AG09319 (cell line): ENCODE results near the gene ABITRAM.

Source experiments
- DNase-seq: peaks from one replicate; pipeline ENCODE4 v3.0.0-alpha.2; 2010; ENCODE audit warnings: low read depth; ENCODE audit errors: extremely low read depth
- CTCF ChIP-seq: IDR thresholded peaks from 2 replicates; pipeline ENCODE4 v1.5.1; 2011; ENCODE audit warnings: low read depth, mild to moderate bottlenecking, inconsistent platforms, low read length, moderate library complexity

ABITRAM gene

GRCh38 chr9:108978205-108978604, 44.0 kb downstream of the ABITRAM start:
- no peak for TF ChIP-seq CTCF

GRCh38 chr9:108980893-108981292, 46.7 kb downstream of the ABITRAM start:
- no peak for DNase-seq
- no peak for TF ChIP-seq CTCF

More at GRCh38 chr9:108978205-108978604, 44.0 kb downstream of the ABITRAM start:
- no peak for DNase-seq

GRCh38 chr9:108983885-108984284, 49.7 kb downstream of the ABITRAM start:
- DNase-seq = no peak
- no peak for TF ChIP-seq CTCF
